ENCODE data around the gene CCDC188. TPM values are rescaled to one million over a fixed set of nuclear protein-coding genes. Genes with fewer than 3 reads are reported as not detected.

The CCDC188 gene
- total and polyA plus RNA-seq, 8 donors: 0.10 to 40.8 (median 0.76) TPM; not detected in 1

DNA sequence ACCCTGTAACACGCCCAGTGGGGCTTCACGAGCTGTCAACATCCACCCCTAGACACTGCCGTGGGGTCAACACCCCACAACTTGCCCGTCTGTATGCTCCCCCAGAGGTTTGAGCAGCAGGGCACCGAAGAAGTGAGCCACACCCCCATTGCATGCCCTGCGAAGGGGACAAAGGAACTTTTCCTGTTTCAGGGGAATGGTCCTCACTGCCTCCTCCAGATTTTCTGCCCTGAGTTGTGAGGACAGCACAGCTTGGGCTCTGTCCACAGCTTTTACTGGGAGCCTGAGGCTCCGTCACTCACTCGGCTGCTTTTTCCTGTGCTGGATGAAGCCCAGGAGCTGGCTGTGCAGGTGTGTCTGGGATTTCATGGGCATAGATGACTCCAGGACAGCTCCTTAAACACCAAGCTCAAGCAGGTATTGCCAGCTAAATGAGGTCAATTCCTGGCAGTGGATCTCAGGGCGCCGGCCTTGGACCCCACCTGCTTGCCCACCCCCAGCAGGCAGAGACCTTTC is 40.2 kb upstream of the CCDC188 start:
- no peaks in the 10 kb centered on the region for H3K36me3 ChIP-seq
- H3K4me1 ChIP-seq: no peaks in the 10 kb centered on the region
- WGBS, 5 donors: 59 to 68% (median 64%) methylated on average over 8 to 10 of the region's 10 CpGs
- intact Hi-C loops (cut with DNase I; ENCODE audit: low total_unique reads): no loop called here
- no peak for TF ChIP-seq POLR2AphosphoS5 (IDR thresholded peaks at IDR 0.05)
- TF ChIP-seq POLR2A (IDR thresholded peaks at IDR 0.05): no peak
- no peak for TF ChIP-seq EP300 (IDR thresholded peaks at IDR 0.05)
- TF ChIP-seq, protein P1, sequence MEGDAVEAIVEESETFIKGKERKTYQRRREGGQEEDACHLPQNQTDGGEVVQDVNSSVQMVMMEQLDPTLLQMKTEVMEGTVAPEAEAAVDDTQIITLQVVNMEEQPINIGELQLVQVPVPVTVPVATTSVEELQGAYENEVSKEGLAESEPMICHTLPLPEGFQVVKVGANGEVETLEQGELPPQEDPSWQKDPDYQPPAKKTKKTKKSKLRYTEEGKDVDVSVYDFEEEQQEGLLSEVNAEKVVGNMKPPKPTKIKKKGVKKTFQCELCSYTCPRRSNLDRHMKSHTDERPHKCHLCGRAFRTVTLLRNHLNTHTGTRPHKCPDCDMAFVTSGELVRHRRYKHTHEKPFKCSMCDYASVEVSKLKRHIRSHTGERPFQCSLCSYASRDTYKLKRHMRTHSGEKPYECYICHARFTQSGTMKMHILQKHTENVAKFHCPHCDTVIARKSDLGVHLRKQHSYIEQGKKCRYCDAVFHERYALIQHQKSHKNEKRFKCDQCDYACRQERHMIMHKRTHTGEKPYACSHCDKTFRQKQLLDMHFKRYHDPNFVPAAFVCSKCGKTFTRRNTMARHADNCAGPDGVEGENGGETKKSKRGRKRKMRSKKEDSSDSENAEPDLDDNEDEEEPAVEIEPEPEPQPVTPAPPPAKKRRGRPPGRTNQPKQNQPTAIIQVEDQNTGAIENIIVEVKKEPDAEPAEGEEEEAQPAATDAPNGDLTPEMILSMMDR (IDR thresholded peaks at IDR 0.05): no peak
- no peak overlapping the region for H3K27ac ChIP-seq
- DNase-seq: no peak
- peaks cover 0 to 2% (median 0%) of the 10 kb centered on the region in 3 donors for H3K27me3 ChIP-seq
- H3K4me3 ChIP-seq: no peak overlapping the region
- H3K9me3 ChIP-seq: no peaks in the 10 kb centered on the region

DNA sequence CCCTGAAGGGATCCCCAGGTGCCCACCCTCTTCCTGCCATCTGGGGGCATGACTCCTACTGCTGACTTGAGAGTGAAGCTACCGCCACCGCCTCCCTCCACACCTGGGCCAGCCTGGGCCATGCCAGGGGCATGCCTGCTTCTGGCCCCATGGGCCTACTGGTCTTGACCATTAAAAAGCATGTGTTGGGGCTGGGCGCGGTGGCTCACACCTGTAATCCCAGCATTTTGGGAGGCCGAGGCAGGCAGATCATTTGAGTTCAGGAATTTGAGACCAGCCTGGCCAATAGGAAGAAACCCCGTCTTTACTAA is 37.7 kb upstream of the CCDC188 start:
- no peak for DNase-seq
- intact Hi-C loops (cut with DNase I; ENCODE audit: low total_unique reads): no loop called here
- Histone ChIP-seq H3K27me3 (peaks cover 0 to 21% (median 0%) of the 10 kb centered on the region in 3 donors), H3K27ac (no peak overlapping the region), H3K4me1 (no peaks in the 10 kb centered on the region), H3K36me3 (no peaks in the 10 kb centered on the region), H3K9me3 (no peaks in the 10 kb centered on the region), H3K4me3 (no peak overlapping the region)
- 88 to 98% (median 95%) methylated on average over 3 to 6 of the region's 6 CpGs for WGBS, 5 donors
- TF ChIP-seq POLR2A (IDR thresholded peaks at IDR 0.05) (no peak), EP300 (IDR thresholded peaks at IDR 0.05) (no peak), POLR2AphosphoS5 (IDR thresholded peaks at IDR 0.05) (no peak)
- TF ChIP-seq, protein P1 (IDR thresholded peaks at IDR 0.05): no peak

DNA sequence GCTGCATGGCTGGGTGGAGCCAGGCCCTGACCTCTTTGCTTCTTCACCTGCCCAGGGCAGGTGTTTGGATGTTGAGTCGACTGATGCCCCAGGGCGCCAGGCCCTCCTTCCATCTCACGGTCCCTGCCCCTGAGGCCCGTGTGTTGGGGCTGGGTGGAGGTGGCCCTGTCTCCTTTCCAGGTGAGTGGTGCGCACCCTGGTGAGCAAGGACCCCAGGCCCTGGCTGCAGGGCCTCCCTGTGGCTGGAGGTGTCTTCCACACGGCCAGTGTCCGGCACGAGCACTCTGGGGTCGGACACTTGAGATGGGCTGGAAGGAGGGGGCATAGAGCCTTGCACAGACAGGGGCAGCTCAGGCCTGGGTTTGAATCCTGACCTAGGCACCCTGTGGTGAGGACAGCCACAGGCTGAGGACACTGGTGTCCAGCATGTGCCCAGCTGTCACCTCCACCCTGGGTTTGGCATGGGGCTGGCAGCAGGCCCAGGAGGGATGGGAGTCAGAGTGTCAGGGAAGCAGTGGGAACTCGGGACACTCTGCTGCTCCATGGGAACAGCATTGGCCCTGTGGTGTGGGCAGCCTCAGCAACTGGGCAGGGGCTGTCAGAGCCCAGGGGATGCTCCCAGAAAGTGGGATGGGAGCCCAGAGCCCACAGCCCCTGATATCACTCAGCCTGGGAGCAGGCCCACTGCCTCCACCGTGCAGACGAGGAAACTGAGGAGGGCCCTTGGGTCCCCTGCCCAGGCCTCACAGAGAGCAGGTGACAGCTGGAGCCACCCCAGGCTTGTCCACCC is 37.1 kb upstream of the CCDC188 start:
- WGBS, 5 donors: 81 to 93% (median 91%) methylated on average over 9 to 12 of the region's 12 CpGs
- intact Hi-C loops (cut with DNase I; ENCODE audit: low total_unique reads): no loop called here
- DNase-seq: no peak
- Histone ChIP-seq H3K4me3 (no peak overlapping the region), H3K27ac (no peak overlapping the region), H3K27me3 (peaks cover 0 to 26% (median 0%) of the 10 kb centered on the region in 3 donors), H3K4me1 (no peaks in the 10 kb centered on the region), H3K36me3 (no peaks in the 10 kb centered on the region), H3K9me3 (no peaks in the 10 kb centered on the region)
- TF ChIP-seq EP300 (IDR thresholded peaks at IDR 0.05) (no peak), POLR2A (IDR thresholded peaks at IDR 0.05) (no peak), POLR2AphosphoS5 (IDR thresholded peaks at IDR 0.05) (no peak)
- TF ChIP-seq, protein P1 (IDR thresholded peaks at IDR 0.05): no peak

DNA sequence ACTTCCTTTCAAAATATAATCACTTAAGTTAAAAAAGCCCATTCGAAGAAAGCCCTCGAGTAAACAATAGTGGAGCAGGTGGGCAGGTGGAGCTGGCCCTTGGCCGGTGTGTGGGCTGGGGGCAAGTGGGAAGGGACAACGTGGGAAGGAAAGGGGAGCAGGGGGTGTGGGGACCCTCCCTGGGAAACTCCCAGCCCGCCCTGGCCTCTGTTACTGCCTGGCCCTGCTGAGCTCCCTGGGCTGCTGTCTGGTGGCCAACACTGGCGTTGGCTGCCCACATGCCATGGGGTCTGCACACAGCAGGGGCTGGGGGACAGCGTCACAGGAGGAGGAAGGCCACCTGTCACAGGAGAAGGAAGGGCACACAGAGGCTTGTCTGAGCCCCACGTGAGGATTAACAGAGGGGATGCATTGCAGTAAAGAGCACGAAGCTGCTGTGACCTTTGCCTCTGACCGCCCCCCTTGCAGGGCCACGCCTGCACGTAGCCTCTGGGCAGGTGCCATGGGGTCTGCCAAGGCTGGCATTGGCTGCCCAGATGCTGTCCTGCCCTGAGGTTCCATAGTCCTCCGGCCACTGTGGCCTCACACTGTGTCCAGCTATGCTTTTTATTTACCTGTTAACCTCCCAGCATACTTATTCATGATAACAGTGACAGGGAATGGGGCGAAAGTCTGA is 36.2 kb upstream of the CCDC188 start:
- Histone ChIP-seq H3K4me3 (no peak overlapping the region), H3K27ac (no peak overlapping the region), H3K9me3 (no peaks in the 10 kb centered on the region), H3K4me1 (no peaks in the 10 kb centered on the region), H3K27me3 (peaks cover 0 to 26% (median 0%) of the 10 kb centered on the region in 3 donors), H3K36me3 (no peaks in the 10 kb centered on the region)
- TF ChIP-seq EP300 (IDR thresholded peaks at IDR 0.05): no peak
- TF ChIP-seq POLR2A (IDR thresholded peaks at IDR 0.05): no peak
- TF ChIP-seq, protein P1 (IDR thresholded peaks at IDR 0.05): no peak
- no peak for TF ChIP-seq POLR2AphosphoS5 (IDR thresholded peaks at IDR 0.05)
- WGBS, 5 donors: 46 to 69% (median 48%) methylated on average over 12 to 14 of the region's 14 CpGs
- DNase-seq: no peak
- intact Hi-C loops (cut with DNase I; ENCODE audit: low total_unique reads): no loop called here
